HCT116 (cell line): ENCODE data around the gene CMIP. TPM values are rescaled to one million over a fixed set of nuclear protein-coding genes. Genes with fewer than 3 reads are reported as not detected.

Experiments
- ATAC-seq: fragments of 200-7000 bp; cut with Tn5 transposase; 2 replicates; pipeline ENCODE4 v1.9.1; 2020; ENCODE audit warnings: mild to moderate bottlenecking, moderate library complexity
- BruUV-seq: library from RNA; stranded (reverse); fragments of 400-500 nt; replicated peaks from 2 replicates; lab custom pipeline; 2021; lab: Mats Ljungman, UMichigan
- CTCF ChIA-PET: fragments of 300-600 bp; sonication (Branson Sonifier 250); formaldehyde crosslinking; loops from one replicate; lab custom pipeline; 2021; ENCODE audit warnings: antibody characterized with exemption; lab: Charles Lee
- POLR2A ChIA-PET: fragments of 300-600, 350-600 bp; sonication (Branson Sonifier 250); formaldehyde crosslinking; loops from one replicate; lab custom pipeline; 2021; ENCODE audit warnings: antibody characterized with exemption; lab: Charles Lee
- RAD21 ChIA-PET, 2 experiments: fragments of 300-600 bp; sonication (Branson Sonifier 250); formaldehyde crosslinking; loops; one replicate each; lab custom pipeline; 2023; ENCODE audit warnings: low total read pairs in 2 of 2; ENCODE audit not compliant: uncharacterized antibody in 2 of 2, unreplicated experiment in 2 of 2, low non-redundant PET in 1 of 2; lab: Charles Lee
- DNase-seq: peaks from one replicate; pipeline ENCODE4 v3.0.0-alpha.2; 2010; ENCODE audit warnings: low read depth, low spot score
- H2AFZ ChIP-seq: fragments of 200-600 bp; shearing (Covaris generic), sonication (generic); 2 replicates; pipeline ENCODE4 v1.6.1; 2017; ENCODE audit warnings: low read depth, mixed run types, mixed read lengths, antibody characterized with exemption, low read length; ENCODE audit not compliant: poor library complexity, severe bottlenecking
- H3K27ac ChIP-seq: 2 replicates; pipeline ENCODE4 v1.5.1; 2012; ENCODE audit warnings: low read depth, low read length
- H3K27me3 ChIP-seq: fragments of 200-600 bp; sonication (generic); 2 replicates; pipeline ENCODE4 v1.6.1; 2016; ENCODE audit warnings: mixed run types, low read length, mixed read lengths; ENCODE audit not compliant: insufficient read depth
- H3K36me3 ChIP-seq, 2 experiments: fragments of 200-500 bp in 1 of 2; fragments of 200-600 bp in 1 of 2; sonication (Bioruptor generic) in 1 of 2; sonication (generic) in 1 of 2; 2 replicates each; pipeline versions ENCODE4 v1.5.1 to v1.6.1; 2014 to 2016; ENCODE audit warnings: low read length in 2 of 2, inconsistent platforms in 1 of 2, mixed read lengths in 1 of 2, mixed run types in 1 of 2; ENCODE audit not compliant: insufficient read depth in 2 of 2, control insufficient read depth in 1 of 2
- H3K4me1 ChIP-seq, 2 experiments: fragments of 200-600 bp in 1 of 2; sonication (generic) in 1 of 2; 2 replicates each; pipeline versions ENCODE4 v1.5.1 to v1.6.1; 2012 to 2017; ENCODE audit warnings: low read length in 2 of 2, inconsistent platforms in 1 of 2, mild to moderate bottlenecking in 1 of 2, mixed read lengths in 1 of 2, mixed run types in 1 of 2, moderate library complexity in 1 of 2; ENCODE audit not compliant: insufficient read depth in 2 of 2, control insufficient read depth in 1 of 2
- H3K4me2 ChIP-seq: fragments of 200-600 bp; sonication (generic); 2 replicates; pipeline ENCODE4 v1.6.1; 2017; ENCODE audit warnings: mixed run types, low read length, mixed read lengths
- H3K4me3 ChIP-seq, 2 experiments: fragments of 200-600 bp in 1 of 2; sonication (generic) in 1 of 2; replicated peaks in 1 of 2; 2 replicates each; pipeline ENCODE4 v1.5.1; 2011 to 2016; ENCODE audit warnings: low read length in 2 of 2, control low read depth in 1 of 2, low read depth in 1 of 2, mild to moderate bottlenecking in 1 of 2, mixed read lengths in 1 of 2, mixed run types in 1 of 2
- H3K79me2 ChIP-seq: fragments of 200-600 bp; sonication (generic); 2 replicates; pipeline ENCODE4 v1.6.1; 2017; ENCODE audit warnings: mild to moderate bottlenecking, mixed run types, low read length, moderate library complexity, mixed read lengths; ENCODE audit not compliant: insufficient read depth
- H3K9ac ChIP-seq: fragments of 200-600 bp; sonication (generic); 2 replicates; pipeline ENCODE4 v1.6.1; 2016; ENCODE audit warnings: low read length, mixed read lengths
- H3K9me2 ChIP-seq: fragments of 200-600 bp; sonication (generic), shearing (Covaris generic); 2 replicates; pipeline ENCODE4 v1.6.1; 2017; ENCODE audit warnings: mixed run types, mild to moderate bottlenecking, moderate library complexity; ENCODE audit not compliant: insufficient read depth
- H3K9me3 ChIP-seq, 2 experiments: fragments of 200-500 bp in 1 of 2; fragments of 200-600 bp in 1 of 2; sonication (Bioruptor generic) in 1 of 2; sonication (generic) in 1 of 2; 2 replicates each; pipeline ENCODE4 v1.6.1; 2014 to 2017; ENCODE audit warnings: low read length in 2 of 2, mixed read lengths in 2 of 2, inconsistent platforms in 1 of 2, low read depth in 1 of 2, mild to moderate bottlenecking in 1 of 2, mixed run types in 1 of 2, moderate library complexity in 1 of 2; ENCODE audit not compliant: control insufficient read depth in 1 of 2, insufficient read depth in 1 of 2
- H4K20me1 ChIP-seq: fragments of 200-600 bp; sonication (generic), shearing (Covaris generic); 2 replicates; pipeline ENCODE4 v1.6.1; 2017; ENCODE audit warnings: mixed run types, mild to moderate bottlenecking, moderate library complexity; ENCODE audit not compliant: insufficient read depth
- ELF1 ChIP-seq: IDR thresholded peaks from 2 replicates; pipeline ENCODE4 v1.6.1; 2012; ENCODE audit warnings: low read depth, borderline replicate concordance
- EZH2 ChIP-seq: fragments of 200-600 bp; sonication (generic); IDR thresholded peaks from 2 replicates; pipeline ENCODE4 v1.6.1; 2017; ENCODE audit warnings: antibody characterized with exemption, mixed run types
- EZH2phosphoT487 ChIP-seq: fragments of 200-600 bp; IDR thresholded peaks from 2 replicates; pipeline ENCODE4 v1.6.1; 2018; ENCODE audit warnings: antibody characterized with exemption, borderline replicate concordance
- FOSL1 ChIP-seq: IDR thresholded peaks from 2 replicates; pipeline ENCODE4 v1.6.1; 2012; ENCODE audit warnings: low read depth
- JUND ChIP-seq: IDR thresholded peaks from 2 replicates; pipeline ENCODE4 v1.6.1; 2012
- SIN3A ChIP-seq: IDR thresholded peaks from 2 replicates; pipeline ENCODE4 v1.6.1; 2012; ENCODE audit warnings: low read depth
- SRF ChIP-seq: IDR thresholded peaks from 2 replicates; pipeline ENCODE4 v1.6.1; 2012; ENCODE audit warnings: low read depth
- TCF7L2 ChIP-seq: IDR thresholded peaks from 2 replicates; pipeline ENCODE4 v1.7.0; 2011; ENCODE audit warnings: borderline replicate concordance, inconsistent platforms; ENCODE audit not compliant: insufficient read depth, insufficient read length; ENCODE audit errors: extremely low read depth
- YY1 ChIP-seq: IDR thresholded peaks from 2 replicates; pipeline ENCODE4 v1.6.1; 2011; ENCODE audit warnings: low read length, low read depth, moderate library complexity, mild to moderate bottlenecking; ENCODE audit not compliant: insufficient replicate concordance; ENCODE audit errors: extremely low read depth
- ZFX ChIP-seq: fragments of 450-650 bp; IDR thresholded peaks from 2 replicates; pipeline ENCODE4 v1.6.1; 2017
- ZNF274 ChIP-seq: fragments of 200-500 bp; sonication (Bioruptor generic); IDR thresholded peaks from 2 replicates; pipeline ENCODE4 v1.6.1; 2014; ENCODE audit warnings: mild to moderate bottlenecking, low read depth, low read length, inconsistent platforms
- intact Hi-C: fragments of 100-400 bp; cut with micrococcal nuclease; formaldehyde crosslinking; loops from 2 replicates; pipeline ENCODE4 v1.10.0; 2022
- total RNA-seq: library from RNA; stranded (reverse); gene quantifications from one replicate; pipeline ENCODE4 v1.2.1, GENCODE V29; 2021; ENCODE audit not compliant: unreplicated experiment
- TF ChIP-seq, protein P1 (sequence below): IDR thresholded peaks from 2 replicates; pipeline ENCODE4 v1.6.1; 2012
- TF ChIP-seq, protein P2 (sequence below), 3 experiments: fragments of 200-600 bp in 1 of 3; sonication (generic) in 1 of 3; IDR thresholded peaks in 2 of 3; conservative IDR thresholded peaks in 1 of 3; 2 replicates each; pipeline ENCODE4 v1.5.1; 2012 to 2017; ENCODE audit warnings: low read depth in 2 of 3, low read length in 2 of 3, antibody characterized with exemption in 1 of 3, borderline replicate concordance in 1 of 3, control low read depth in 1 of 3, mild to moderate bottlenecking in 1 of 3, mixed read lengths in 1 of 3, mixed run types in 1 of 3, moderate library complexity in 1 of 3; ENCODE audit not compliant: insufficient read depth in 1 of 3
- TF ChIP-seq, protein P3 (sequence below): IDR thresholded peaks from 2 replicates; pipeline ENCODE4 v1.6.1; 2012
- TF ChIP-seq, protein P4 (sequence below): IDR thresholded peaks from 2 replicates; pipeline ENCODE4 v1.6.1; 2011; ENCODE audit warnings: mild to moderate bottlenecking, low read length, moderate library complexity; ENCODE audit not compliant: insufficient replicate concordance; ENCODE audit errors: extremely low read depth

The CMIP gene
- total RNA-seq, 1 experiment from 2014 or later: 64.6 TPM

DNA sequence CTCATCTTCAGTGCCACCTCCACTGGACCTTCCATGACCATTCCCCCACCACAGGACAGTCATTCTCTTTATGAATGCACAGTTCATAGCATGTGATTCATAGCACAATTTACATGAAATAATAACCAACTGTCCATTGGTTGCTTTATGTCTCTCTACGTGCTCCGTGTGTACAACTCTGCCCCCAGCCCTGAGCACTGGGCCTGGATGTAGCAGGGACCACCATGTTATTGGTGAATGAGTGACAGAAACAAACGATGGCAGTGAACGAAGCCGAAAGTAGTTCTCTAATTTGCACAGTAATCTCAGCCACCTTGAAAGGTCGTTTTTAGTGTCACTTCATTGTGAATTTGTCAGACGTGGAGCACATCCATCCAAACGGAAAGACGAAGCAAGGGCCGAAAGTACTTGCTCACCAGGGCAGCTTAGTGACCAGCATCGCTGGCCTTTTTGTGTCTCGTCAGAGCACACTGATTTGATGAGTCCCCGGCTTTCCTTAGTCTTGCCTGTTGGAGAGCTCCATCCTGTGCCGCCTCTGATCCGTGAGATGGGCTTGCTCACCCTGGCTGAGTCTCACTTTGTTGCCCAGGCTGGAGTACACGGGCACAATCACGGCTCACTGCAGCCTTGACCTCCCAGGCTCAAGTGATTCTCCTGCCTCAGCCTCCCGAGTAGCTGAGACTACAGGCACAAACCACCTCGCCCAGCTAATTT lies 95.3 kb downstream of the CMIP start:
- H3K9me2 ChIP-seq: no peaks in the 10 kb centered on the region
- no peaks in the 10 kb centered on the region for H3K27me3 ChIP-seq
- no peak for TF ChIP-seq SRF
- no peak for TF ChIP-seq EZH2
- TF ChIP-seq, protein P1, sequence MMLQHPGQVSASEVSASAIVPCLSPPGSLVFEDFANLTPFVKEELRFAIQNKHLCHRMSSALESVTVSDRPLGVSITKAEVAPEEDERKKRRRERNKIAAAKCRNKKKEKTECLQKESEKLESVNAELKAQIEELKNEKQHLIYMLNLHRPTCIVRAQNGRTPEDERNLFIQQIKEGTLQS: no peak
- TF ChIP-seq, protein P2, sequence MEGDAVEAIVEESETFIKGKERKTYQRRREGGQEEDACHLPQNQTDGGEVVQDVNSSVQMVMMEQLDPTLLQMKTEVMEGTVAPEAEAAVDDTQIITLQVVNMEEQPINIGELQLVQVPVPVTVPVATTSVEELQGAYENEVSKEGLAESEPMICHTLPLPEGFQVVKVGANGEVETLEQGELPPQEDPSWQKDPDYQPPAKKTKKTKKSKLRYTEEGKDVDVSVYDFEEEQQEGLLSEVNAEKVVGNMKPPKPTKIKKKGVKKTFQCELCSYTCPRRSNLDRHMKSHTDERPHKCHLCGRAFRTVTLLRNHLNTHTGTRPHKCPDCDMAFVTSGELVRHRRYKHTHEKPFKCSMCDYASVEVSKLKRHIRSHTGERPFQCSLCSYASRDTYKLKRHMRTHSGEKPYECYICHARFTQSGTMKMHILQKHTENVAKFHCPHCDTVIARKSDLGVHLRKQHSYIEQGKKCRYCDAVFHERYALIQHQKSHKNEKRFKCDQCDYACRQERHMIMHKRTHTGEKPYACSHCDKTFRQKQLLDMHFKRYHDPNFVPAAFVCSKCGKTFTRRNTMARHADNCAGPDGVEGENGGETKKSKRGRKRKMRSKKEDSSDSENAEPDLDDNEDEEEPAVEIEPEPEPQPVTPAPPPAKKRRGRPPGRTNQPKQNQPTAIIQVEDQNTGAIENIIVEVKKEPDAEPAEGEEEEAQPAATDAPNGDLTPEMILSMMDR (IDR thresholded peaks at IDR 0.05 in 2 of 3, conservative IDR thresholded peaks at IDR 0.05 in 1 of 3; ENCODE audit: borderline replicate concordance in 1 of 3, insufficient read depth in 1 of 3, low read depth in 2 of 3, low read length in 2 of 3): no peak
- H4K20me1 ChIP-seq: peaks cover 3% of the 10 kb centered on the region; the same call in 1 of the 2 replicates
- H3K27ac ChIP-seq: no peak overlapping the region
- ChIA-PET RAD21 (no interaction called here), POLR2A (no interaction called here), CTCF (no interaction called here)
- H2AFZ ChIP-seq: no peak overlapping the region
- DNase-seq (no peak), ATAC-seq (no peak)
- H3K4me1 ChIP-seq: peaks cover 0 to 15% of the 10 kb centered on the region in 2 experiments; a peak in 1 of 4 replicates
- BruUV-seq: no TSS peak
- H3K9me3 ChIP-seq: no peaks in the 10 kb centered on the region
- peaks cover 96% of the 10 kb centered on the region for H3K79me2 ChIP-seq
- H3K36me3 ChIP-seq: no peaks in the 10 kb centered on the region
- no peak overlapping the region for H3K4me2 ChIP-seq
- no peak overlapping the region for H3K9ac ChIP-seq
- intact Hi-C loops: no loop called here
- no peak overlapping the region for H3K4me3 ChIP-seq

DNA sequence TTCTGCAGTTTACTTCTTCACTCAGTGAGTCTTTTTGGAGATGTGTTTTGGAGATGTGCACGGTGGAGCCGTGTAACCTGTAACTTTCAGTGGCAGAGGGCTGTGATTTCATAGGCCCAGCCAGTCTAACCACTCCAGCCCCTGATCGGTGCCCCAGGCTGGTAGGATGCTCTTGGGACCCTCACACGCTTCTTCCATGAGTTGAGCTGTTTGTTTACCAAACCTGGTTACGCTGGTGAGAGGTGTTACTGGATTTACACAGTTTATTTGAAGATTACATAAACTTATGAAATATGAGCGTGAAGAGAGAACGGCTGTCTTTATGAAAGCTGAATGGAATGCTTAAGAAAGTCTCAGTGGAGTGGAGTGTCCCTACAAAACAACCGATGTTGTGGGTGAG lies 96.7 kb downstream of the CMIP start:
- peaks cover 96% of the 10 kb centered on the region for H3K79me2 ChIP-seq
- POLR2A ChIA-PET: no interaction called here
- TF ChIP-seq, protein P1: no peak
- no peak for TF ChIP-seq FOSL1
- TF ChIP-seq EZH2phosphoT487: no peak
- TF ChIP-seq JUND: no peak
- TF ChIP-seq ZFX: no peak
- TF ChIP-seq, protein P3, sequence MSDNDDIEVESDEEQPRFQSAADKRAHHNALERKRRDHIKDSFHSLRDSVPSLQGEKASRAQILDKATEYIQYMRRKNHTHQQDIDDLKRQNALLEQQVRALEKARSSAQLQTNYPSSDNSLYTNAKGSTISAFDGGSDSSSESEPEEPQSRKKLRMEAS: no peak
- TF ChIP-seq TCF7L2: no peak
- no peak for TF ChIP-seq SIN3A
- no peak for TF ChIP-seq YY1
- TF ChIP-seq, protein P4, sequence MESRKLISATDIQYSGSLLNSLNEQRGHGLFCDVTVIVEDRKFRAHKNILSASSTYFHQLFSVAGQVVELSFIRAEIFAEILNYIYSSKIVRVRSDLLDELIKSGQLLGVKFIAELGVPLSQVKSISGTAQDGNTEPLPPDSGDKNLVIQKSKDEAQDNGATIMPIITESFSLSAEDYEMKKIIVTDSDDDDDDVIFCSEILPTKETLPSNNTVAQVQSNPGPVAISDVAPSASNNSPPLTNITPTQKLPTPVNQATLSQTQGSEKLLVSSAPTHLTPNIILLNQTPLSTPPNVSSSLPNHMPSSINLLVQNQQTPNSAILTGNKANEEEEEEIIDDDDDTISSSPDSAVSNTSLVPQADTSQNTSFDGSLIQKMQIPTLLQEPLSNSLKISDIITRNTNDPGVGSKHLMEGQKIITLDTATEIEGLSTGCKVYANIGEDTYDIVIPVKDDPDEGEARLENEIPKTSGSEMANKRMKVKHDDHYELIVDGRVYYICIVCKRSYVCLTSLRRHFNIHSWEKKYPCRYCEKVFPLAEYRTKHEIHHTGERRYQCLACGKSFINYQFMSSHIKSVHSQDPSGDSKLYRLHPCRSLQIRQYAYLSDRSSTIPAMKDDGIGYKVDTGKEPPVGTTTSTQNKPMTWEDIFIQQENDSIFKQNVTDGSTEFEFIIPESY: no peak
- TF ChIP-seq ELF1: no peak
- TF ChIP-seq ZNF274: no peak

More for the DNA sequence above, 96.7 kb downstream of the CMIP start:
- Histone ChIP-seq H2AFZ (no peak overlapping the region), H3K9me3 (no peaks in the 10 kb centered on the region), H3K36me3 (no peaks in the 10 kb centered on the region), H3K4me2 (no peak overlapping the region), H3K9ac (no peak overlapping the region), H3K9me2 (no peaks in the 10 kb centered on the region), H4K20me1 (peaks cover 9% of the 10 kb centered on the region; the same call in 1 of the 2 replicates), H3K27ac (no peak overlapping the region), H3K27me3 (no peaks in the 10 kb centered on the region), H3K4me1 (peaks cover 0 to 15% of the 10 kb centered on the region in 2 experiments; a peak in 1 of 4 replicates), H3K4me3 (no peak overlapping the region)
- intact Hi-C loops: no loop called here
- RAD21 ChIA-PET: no interaction called here
- DNase-seq (no peak), ATAC-seq (no peak)
- BruUV-seq: no TSS peak
- CTCF ChIA-PET: no interaction called here
